GM19025 (cell line): ENCODE results near the gene CNOT1.
"Not testable (repeated sequence)": the region's sequence is repeated elsewhere in the genome, so short reads cannot be mapped to it uniquely, and the experiment has no call there.

ENCODE experiments used
- ATAC-seq: cut with Tn5 transposase; IDR thresholded peaks from one replicate; pipeline ENCODE4 v1.9.1; 2021; ENCODE audit warnings: mild to moderate bottlenecking, low read depth, moderate library complexity; ENCODE audit not compliant: unreplicated experiment

The CNOT1 gene

DNA sequence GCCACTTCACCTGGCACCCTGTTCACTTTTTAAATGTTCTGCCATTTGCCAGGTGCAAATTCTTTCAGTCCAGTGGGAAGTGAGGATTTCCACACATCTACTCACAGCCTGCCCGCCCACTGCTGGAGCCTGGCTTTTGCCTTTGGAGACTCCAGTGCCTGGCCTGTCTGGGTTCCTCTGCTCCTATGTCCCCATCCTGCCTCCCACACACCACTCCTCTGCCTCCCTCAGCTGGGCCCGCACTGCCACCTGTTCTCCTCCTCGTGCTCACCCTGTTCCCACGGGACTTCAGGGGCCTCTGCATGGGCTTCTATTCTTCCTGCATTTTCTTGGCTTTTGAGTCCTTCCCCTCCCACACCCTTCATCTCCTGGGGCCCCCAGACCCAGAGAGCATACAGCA is 137.6 kb downstream of the CNOT1 start:
- ATAC-seq, result no peak

DNA sequence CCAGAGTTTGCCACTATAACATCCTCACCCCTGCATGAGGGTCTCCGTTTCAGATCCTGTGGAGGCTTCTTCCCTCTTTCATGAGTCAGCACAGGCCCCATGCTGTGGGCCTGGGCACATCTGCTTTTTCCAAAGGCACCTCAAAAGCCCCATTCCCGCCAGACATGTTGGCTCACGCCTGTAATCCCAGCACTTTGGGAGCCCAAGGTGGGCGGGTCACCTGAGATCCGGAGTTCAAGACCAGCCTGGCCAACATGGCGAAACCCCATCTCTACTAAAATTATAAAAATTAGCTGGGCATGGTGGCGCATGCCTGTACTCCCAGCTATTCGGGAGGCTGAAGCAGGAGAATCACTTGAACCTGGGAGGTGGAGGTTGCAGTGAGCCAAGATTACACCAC is 139.1 kb downstream of the CNOT1 start:
- ATAC-seq, result not testable (repeated sequence)

DNA sequence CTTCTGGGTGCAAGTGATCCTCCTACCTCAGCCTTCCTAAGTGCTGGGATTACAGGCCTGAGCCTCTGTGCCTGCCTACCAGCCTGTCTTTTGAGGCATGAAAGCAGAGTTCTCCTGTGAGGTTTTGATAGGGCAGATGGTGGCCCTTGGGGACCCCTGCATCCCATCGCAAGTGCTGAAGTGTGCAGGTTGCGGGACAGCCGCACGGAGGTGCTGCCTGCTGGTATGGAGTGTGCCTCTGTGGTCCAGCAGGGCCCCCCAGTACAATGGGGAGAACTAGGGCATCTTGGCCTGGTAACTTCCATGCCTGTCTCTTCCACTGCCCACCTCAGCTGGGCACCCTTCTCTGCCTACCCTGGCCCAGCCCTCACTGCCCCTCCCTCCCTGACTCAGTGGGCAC is 139.6 kb downstream of the CNOT1 start:
- ATAC-seq, result no peak

DNA sequence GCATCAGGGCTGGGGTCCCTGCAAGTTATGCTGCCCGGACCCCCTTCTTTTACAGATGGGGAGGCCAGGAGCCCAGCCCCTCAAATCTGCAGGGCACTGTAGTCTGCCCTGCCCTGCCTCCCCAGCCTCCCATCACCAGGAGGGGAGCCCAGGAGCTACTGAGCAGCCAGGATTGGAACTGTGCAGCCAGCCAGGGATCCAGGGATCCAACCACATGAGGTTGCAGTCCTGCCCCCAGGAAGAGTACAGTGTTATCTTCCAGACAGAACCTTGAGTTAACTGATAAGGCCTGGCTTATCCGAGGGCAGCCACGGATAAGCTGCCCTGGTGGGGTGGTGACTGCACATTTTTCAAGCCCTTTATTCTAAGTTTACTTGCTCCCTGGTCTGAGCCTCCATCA is 141.1 kb downstream of the CNOT1 start:
- no peak for ATAC-seq

DNA sequence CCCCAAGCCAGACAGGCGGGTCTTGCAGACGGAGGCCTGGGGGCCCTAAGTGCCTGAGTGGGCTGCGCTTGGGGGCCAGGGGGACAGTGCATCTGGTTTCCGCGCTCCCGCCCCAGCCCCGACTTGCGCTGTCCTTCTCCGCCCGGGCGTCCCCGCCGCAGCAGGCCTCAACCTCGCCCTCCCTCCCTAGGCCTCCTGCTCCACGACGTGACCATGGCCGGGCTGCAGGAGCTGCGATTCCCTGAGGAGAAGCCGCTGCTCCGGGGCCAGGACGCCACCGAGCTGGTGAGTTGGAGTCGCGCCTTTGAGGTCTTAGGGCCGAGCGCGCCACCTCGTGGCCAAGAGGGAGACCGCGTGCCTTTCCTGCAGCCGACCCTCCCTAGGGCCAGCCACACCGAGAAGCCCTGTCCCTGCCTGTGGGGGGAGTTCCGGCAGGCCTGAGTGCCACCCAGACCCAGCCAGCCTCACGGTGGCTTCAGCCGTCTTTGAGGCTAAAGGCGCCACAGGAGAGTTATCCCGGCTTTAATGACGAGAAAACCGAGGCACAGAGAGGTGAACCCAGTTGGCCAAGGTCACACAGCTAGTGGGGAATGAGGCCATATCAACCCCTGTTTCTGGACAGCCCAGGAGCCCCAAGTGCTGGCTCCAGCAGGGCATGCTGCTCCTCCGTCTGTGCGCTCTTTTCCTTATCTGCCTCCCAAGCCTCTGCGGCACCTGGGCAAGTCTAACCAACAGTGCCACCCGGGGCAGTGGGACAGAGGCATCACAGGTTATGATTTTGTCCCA is 141.9 kb downstream of the CNOT1 start:
- peak; percentile 65 for ATAC-seq

DNA sequence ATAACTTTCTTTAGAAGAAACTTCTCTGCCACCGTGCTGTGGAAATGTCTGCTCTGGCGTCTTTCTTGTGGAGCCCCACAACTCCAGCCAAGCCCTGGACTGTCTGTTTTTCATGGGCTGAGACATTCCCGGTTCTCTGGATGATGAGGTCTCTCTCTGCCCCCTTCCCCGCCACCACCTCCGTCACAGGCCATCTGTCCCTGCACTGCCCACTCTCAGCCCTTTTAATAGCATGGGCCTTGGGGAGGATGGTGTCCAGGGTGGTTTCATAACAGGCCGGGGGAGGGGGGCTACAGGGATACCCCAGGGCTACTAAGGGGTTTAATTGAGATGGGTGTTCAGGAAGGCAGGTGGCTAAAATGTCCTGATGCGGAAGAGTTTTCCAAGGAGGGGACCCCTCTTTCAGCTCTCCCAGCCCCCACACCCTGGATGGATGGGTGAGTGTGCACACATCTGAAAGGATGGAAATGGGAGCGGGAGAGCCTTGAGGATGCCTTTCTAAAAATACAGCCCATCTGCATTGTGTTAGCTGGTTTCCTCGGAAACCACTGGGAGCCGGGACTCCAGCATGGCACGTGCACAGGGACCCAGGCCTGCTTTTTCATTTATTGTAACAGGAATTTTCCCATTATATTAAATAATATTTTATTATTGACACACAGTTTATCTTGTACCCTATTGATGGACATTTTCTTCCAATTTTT is 144.3 kb downstream of the CNOT1 start:
- ATAC-seq, result no peak

DNA sequence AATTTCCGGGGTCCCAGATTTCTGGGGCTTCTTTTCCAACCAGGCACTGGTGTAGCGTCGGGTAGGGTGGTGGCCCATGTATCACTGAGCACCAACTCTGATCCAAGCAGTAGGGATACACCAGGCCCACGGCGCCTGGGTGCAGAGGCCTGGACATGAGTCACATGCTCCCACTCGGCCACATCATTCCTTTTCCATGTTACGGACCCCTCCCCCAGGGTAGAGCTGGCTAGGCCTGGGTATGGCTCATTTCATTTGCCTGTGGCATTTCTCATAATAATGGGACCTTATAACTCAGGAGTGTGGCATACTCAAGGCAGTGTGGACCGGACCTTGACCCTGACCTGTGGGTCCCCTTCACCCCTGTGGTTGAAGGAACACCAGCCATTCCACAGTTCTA is 147.7 kb downstream of the CNOT1 start:
- no peak for ATAC-seq

DNA sequence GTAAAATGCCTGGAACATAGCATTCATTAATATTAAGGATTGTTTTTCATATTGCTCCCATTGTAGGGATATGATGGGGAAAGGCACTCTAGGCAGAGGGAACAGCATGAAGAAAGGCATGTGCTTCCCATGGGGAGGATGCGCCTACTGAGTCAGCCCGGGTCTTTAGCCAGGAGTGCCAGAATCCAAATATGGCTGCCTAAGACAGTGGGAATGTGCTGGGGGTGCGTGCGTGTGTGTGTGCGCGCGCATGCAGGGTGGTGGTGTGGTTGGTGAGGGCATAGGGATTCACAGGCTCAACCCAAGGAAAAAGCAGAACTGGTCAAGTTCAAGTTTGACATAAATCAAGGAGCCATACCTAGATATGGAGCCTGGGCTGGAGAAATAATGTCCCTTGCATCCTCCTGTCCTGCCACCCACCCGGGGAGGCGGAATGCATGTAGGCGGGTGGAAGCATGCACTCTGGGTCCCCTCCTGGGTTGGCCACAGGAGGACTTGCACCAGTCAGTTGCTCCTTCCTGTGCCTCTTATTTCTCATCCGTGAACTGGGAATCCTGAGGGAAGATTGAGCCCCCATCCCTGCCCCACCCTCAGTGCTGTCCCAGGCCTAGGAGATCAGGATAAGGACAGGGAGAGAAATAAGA is 148.3 kb downstream of the CNOT1 start:
- ATAC-seq, result no peak

DNA sequence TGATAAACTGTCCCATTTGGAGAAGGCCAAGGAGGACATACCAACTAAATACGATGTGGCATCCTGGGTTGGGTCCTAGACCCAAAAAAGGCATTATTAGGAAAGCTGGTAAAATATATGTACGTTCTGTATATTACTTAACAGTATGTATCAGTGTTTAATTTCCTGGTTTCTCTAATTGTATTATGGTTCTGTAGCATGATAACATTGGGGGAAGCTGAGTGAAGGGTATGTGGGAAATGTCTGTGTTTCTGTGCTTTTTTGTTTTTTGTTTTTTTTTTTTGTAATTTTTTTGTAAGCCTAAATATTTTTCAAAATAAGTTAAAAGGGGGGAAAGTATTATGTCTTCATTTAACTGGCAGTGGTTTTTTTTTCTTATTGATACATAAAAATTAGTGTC is 151.2 kb downstream of the CNOT1 start:
- ATAC-seq, result no peak

DNA sequence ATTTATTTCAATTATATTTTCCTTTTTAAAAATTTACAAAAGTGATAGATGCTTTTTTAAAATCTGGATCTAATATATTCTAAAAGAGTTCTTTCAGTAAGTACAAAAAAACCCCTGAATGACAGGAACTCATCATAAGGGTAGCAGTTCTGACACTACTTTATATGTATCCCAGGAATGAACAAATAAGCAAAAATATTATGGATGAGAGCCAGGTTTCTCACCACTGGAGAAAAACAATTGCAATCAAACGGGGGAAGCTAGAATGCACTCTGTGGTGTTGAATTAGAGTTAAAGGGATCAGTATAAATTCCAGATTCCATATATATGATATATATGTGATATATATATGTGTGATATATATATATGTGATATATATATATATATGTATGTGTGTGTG is 152.8 kb downstream of the CNOT1 start:
- ATAC-seq, result no peak

DNA sequence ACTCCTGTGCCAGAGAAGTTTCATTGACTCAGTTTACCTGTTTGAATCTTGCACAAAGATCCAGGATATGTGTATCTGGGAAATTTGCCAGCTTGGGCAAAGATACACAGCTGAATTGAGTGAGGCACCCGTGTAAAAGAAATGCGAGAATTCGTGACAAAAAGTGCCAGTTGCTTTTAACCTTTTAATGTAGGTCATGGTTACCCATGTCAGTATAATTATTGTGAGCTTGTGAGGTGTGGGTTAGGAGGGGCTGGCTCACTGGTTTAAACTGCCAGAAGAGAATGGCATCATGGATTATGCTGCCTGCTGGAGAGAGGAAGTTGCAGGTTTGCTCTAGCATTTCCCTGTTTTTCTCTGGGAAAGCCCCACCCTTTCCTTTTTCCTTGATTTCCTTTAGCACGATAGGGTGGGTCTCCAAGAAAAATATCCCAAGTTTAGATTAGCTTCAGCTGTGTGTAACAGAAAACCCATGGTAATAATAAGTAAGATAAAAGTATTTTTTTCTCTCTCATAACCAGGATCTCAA is 154.5 kb downstream of the CNOT1 start:
- no peak for ATAC-seq

DNA sequence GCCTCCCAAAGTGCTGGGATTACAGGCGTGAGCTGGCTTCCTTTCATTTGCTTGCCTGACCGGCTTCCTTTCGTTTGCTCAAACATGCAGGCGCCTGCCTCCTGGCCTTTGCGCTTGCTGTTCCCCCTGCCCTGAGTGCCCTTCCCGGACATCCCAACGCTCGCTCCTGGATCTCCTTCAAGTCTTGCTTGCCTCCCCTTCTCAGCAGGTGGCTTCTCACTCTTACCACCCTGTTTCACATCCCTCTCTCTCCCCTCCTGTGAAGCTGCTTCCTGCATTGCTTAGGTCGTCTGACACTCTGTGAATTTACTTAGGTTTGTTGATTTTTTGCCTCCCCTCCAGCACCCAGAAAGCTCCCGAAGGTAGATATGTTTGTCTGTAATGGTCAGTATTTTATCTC is 155.3 kb downstream of the CNOT1 start:
- ATAC-seq, result no peak

DNA sequence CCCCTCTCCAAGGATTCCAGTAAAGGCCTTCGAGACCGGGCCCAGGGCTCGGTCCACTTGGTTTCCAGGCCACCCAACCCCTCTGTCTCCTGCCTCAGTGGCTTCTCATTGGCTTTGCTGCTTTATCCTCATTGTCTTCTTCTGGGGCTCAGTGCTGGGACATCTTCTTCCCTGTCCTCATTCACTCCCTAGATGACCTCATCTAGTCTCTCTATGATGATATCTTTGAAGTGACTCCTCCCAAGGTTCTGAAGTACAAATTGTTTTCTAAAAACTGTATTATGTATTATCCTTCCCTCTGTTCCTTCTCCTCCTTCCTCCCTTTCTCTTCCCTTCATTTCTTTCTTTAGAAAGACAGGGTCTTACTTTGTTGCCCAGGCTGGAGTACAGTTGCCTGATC is 156.8 kb downstream of the CNOT1 start:
- ATAC-seq, result no peak

DNA sequence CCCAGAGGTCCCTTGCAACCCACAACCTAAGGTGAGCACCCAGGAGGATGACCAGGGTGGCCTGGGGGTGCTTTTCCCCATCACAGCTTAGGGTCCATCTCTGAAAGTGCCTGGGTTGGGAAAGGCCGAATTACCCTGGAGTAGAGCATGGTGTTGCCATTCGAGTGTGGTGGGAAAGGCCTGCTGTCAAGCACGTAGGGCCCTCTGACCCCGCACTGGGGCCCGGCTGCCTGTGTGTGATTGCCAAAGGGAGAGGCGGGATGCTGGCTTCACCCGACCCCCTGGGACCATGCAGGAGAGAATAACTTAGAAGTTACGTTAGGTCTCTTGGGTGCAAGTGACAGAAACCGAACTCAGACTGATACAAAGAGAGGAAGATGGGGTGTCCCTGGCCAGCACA is 157.4 kb downstream of the CNOT1 start:
- no peak for ATAC-seq

DNA sequence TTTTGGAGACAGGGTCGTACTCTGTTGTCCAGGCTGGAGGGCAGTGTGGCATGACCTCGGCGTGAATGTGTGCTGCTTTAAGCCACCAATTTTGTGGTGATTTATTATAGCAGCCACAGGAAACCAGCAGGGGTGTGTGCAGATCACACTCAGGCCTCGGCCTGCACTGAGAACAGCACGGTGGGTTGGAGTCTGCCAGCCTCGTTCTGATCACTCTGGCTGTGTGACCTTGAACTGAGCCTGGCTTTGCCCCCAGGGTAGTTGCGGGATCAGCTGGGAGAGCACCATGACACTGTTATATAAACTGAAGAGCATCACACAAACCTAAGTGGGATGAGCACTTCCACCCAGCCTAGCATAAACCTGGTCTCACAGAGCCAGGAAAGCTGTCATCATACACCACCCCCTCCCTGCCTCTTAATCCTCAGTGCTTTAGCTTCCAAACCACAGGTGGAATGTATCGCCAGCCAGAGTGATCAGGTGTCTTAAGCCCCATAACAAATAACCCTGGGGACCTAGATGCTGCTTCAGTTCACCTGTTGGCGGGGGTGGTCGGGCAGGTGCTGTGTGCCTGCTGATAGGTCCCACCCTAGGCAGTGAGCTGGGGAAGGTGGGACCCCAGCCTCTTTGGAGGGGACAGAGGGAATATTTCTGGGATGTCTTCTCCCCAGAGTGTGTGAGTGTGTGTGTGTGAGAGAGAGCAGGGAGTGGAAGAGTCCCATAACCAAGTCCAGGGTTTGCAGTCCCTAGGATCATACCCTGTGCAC is 158.2 kb downstream of the CNOT1 start:
- no peak for ATAC-seq
